ENCODE measurements around the gene WIPI1. TPM values are rescaled to one million over a fixed set of nuclear protein-coding genes. Genes with fewer than 3 reads are reported as not detected.

The WIPI1 gene
- total and polyA plus RNA-seq, 10 of the 15 experiments (the other 5 are each of a cell fraction or from before 2014, with no cell fraction given): 6.5 to 44.5 (median 26.2) TPM

GRCh38 chr17:68457539-68458259, 403 bp upstream of the WIPI1 start (continued):
- no peak for TF ChIP-seq RB1 (IDR thresholded peaks at IDR 0.05; ENCODE audit: borderline replicate concordance)
- peak; percentile 86 for TF ChIP-seq CHD2 (IDR thresholded peaks at IDR 0.05; ENCODE audit: borderline replicate concordance, low read depth, low read length)
- peak; percentile 78; the same call in 1 of the 2 replicates for TF ChIP-seq POLR2AphosphoS5 (IDR thresholded peaks at IDR 0.05; ENCODE audit: low read length)
- no peak for TF ChIP-seq RELA (IDR thresholded peaks at IDR 0.05; ENCODE audit: borderline replicate concordance, partially characterized antibody)
- peak; percentile 99 for TF ChIP-seq MAX (IDR thresholded peaks at IDR 0.05; ENCODE audit: low read depth, low read length)
- TF ChIP-seq CBFB (IDR thresholded peaks at IDR 0.05; ENCODE audit: low read depth): no peak
- peak; percentile 71 for TF ChIP-seq SMAD1 (IDR thresholded peaks at IDR 0.05; ENCODE audit: low read depth, partially characterized antibody)
- TF ChIP-seq TARDBP (IDR thresholded peaks at IDR 0.05; ENCODE audit: borderline replicate concordance): no peak
- no peak for TF ChIP-seq SPI1 (IDR thresholded peaks at IDR 0.05; ENCODE audit: borderline replicate concordance, insufficient read depth, low read depth, low read length)
- TF ChIP-seq ZNF217 (IDR thresholded peaks at IDR 0.05): no peak
- TF ChIP-seq SMC3 (IDR thresholded peaks at IDR 0.05; ENCODE audit: borderline replicate concordance, low read length): no peak
- TF ChIP-seq POU2F2 (IDR thresholded peaks at IDR 0.05; ENCODE audit: borderline replicate concordance, low read depth, low read length): peak; percentile 59; the same call in 2 of the 3 replicates
- no peak for TF ChIP-seq BCL3 (IDR thresholded peaks at IDR 0.05; ENCODE audit: borderline replicate concordance, insufficient read depth, low read depth, low read length, poor library complexity, severe bottlenecking)
- TF ChIP-seq ASH2L (IDR thresholded peaks at IDR 0.05; ENCODE audit: borderline replicate concordance, low read depth): no peak
- TF ChIP-seq, protein P1, sequence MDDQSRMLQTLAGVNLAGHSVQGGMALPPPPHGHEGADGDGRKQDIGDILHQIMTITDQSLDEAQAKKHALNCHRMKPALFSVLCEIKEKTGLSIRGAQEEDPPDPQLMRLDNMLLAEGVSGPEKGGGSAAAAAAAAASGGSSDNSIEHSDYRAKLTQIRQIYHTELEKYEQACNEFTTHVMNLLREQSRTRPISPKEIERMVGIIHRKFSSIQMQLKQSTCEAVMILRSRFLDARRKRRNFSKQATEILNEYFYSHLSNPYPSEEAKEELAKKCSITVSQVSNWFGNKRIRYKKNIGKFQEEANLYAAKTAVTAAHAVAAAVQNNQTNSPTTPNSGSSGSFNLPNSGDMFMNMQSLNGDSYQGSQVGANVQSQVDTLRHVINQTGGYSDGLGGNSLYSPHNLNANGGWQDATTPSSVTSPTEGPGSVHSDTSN (IDR thresholded peaks at IDR 0.05; ENCODE audit: insufficient replicate concordance, low read depth, low read length): no peak
- no peak for TF ChIP-seq PML (IDR thresholded peaks at IDR 0.05; ENCODE audit: low read length)
- no peak for TF ChIP-seq TCF7 (IDR thresholded peaks at IDR 0.05; ENCODE audit: borderline replicate concordance)
- peak; percentile 95 for TF ChIP-seq FOXK2 (IDR thresholded peaks at IDR 0.05)
- peak; percentile 91 for TF ChIP-seq RAD51 (IDR thresholded peaks at IDR 0.05)
- TF ChIP-seq RAD21 (IDR thresholded peaks at IDR 0.05; ENCODE audit: insufficient read depth, low read depth, low read length): no peak
- 0 out of 2 replicates have a peak, but pooled peaks have one; percentile 25 for TF ChIP-seq E2F4 (IDR thresholded peaks at IDR 0.05; ENCODE audit: low read depth, low read length)
- no peak for TF ChIP-seq SMAD5 (IDR thresholded peaks at IDR 0.05; ENCODE audit: low read depth)
- TF ChIP-seq NRF1 (conservative IDR thresholded peaks at IDR 0.05; ENCODE audit: low read depth, low read length): no peak
- peak; percentile 42; the same call in 1 of the 2 replicates for TF ChIP-seq ATF3 (IDR thresholded peaks at IDR 0.05; ENCODE audit: borderline replicate concordance, extremely low read depth, low read depth, low read length)
- no peak for TF ChIP-seq SRF (IDR thresholded peaks at IDR 0.05; ENCODE audit: low read depth in 2 of 2, low read length in 2 of 2)
